Fibroblast of skin of left quadriceps (primary cell): ENCODE results near the gene CENPQ.
"Not testable (repeated sequence)": the region's sequence is repeated elsewhere in the genome, so short reads cannot be mapped to it uniquely, and the experiment has no call there.

Source experiments
- DNase-seq, 2 experiments: peaks; one replicate each; pipeline ENCODE4 v3.0.0-alpha.2; 2013; ENCODE audit warnings: low read depth in 2 of 2

The CENPQ gene, protein sequence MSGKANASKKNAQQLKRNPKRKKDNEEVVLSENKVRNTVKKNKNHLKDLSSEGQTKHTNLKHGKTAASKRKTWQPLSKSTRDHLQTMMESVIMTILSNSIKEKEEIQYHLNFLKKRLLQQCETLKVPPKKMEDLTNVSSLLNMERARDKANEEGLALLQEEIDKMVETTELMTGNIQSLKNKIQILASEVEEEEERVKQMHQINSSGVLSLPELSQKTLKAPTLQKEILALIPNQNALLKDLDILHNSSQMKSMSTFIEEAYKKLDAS

DNA sequence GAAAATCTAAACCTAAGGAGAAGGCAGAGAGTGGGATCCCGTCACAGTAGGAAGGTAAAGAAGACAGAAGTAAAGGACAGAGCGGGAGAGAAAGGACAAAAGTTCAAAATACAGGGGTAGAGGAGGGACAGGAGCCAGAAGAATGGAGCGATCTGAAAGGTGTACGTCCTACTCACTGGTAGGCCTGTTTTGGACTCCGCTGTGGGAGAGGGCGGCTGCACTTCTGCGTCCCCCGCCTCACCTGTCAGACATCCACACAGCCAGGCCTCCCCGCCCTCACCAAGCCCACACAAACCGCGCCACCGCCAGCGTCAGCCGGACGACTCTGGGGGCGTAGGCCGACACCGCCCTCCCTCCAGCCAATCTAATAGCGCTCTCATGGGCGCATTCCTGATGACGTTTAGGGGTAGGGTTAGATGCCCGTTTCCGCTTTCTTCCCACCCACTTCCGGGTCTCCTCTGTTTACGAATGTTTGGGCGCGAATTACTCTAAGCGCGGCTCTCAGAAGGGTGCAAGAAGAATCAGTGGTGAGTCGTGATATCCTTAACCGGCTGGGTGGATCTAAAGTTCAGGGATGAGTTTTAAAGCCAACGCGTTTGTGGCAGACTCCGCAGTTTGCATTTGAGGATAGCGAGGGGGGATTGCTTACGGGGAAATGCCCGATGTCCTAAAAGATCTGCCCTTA lies at the start of gene CENPQ, which contains the start of gene MMUT:
CENPQ (plus strand) TSS at position 444 of the 685 bp plus-strand sequence. CDS start 6,807 bp downstream, outside the sequence.
MMUT (minus strand) TSS at position 327 of the 685 bp plus-strand sequence. CDS start 3,787 bp downstream, outside the sequence.
- peak; percentile 78 to 83 for DNase-seq

DNA sequence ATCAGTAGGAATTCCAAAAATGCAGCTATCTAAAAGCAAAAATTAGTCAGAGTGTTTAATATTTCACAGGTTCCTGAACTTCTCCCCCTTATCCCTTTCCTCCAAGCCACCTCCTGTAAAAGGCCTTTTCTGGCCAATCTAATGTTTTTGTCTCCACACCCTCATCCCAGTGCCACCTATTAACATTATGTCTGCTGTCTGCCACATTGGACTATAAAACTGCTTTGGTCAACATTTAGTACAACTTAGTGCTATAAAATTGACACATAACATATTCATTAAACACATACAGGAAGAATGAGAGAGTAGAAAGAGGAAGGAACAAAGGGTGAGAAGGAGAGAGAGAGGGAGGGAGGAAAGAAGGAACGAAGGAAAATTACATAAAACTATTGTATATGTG lies 47.8 kb upstream of the CENPQ start:
- no peak for DNase-seq

DNA sequence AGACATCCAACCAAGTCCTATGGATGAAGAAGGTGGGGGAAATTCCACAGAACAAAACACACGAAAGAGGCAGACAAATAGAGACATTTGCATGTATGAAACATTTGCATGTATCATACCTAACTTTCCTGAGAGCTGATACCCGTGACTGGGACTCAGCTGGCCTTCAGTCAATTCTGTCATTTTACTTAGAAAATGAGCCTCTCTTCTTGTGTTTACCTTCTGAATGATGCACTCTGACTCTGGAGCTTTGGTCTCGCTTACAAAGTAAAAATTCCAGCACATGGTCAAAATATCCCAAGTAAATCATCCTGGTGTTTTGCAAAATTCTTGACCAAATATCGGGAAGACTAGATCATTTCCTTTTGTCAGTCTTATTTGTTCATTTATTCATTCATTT lies 47.0 kb upstream of the CENPQ start:
- no peak for DNase-seq

DNA sequence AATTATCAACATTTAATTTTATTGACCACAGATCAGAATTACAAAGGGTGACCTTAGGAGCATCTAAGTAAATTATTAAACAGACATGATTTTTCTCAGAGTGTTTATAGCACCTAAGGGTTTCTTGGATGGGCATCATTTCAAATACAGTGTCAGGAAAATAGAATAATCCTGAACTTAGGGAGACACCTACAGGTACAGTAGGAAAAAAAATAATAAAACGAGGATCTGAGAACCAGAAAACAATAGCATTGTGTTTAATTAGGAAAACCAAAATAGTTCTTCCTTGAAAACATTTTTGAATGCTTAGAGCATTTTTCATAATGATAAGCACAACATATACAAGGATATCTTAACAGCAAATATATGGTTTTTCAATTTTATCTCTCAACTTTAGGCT lies 39.4 kb upstream of the CENPQ start:
- DNase-seq, result no peak

DNA sequence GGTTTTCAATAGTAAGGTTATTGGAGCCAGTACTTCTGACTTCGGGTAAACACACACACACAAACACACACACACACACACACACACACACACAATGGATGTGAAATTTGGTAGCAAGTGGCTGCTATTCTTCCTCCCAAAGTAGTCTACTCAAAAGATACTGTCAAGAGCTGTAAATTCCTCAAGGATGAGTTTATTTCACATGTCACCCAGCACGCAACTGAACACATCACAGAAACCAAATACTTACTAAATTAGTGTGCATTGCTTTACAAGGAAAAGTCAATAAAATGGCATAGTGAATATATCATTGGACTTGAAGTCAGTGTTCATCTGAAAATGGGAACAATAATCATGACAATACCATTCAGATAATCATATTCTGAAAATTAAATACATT lies 33.0 kb upstream of the CENPQ start:
- no peak for DNase-seq

DNA sequence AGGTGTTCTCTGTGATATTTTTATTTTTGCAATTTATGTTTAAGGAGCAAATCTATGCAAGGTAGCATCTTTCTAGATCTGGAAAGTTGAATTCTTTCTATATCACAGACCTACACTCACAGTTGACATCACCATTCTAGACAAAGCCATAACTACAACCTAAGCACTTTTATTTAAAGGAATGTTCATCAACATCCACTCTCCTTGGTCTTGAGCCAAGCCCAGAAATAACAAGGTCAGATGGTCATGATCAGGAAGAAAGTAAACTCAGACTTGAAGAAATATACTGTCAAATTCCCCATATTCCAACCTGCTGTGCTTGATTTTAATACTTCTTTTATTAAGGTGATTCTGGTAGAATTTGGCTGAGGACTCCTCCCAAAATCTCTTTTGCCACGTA lies 32.3 kb upstream of the CENPQ start:
- no peak for DNase-seq

DNA sequence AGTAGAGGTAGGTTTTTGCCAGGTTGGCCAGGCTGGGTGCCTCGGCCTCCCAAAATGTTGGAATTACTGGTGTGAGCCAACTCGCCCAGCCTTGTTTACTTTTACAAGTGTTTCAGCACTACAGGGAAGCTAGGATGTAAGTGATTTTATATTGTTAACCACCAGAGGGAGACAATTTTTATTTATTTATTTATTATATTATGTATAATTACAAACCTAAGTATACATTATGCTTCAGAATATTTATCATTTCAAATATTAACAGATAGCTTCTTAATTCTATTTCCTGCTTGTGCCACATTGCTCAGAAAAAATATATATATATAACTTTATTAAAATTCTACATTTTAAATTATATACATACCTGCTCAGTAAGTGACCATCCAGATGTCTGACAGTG lies 9.9 kb upstream of the CENPQ start:
- no peak for DNase-seq

DNA sequence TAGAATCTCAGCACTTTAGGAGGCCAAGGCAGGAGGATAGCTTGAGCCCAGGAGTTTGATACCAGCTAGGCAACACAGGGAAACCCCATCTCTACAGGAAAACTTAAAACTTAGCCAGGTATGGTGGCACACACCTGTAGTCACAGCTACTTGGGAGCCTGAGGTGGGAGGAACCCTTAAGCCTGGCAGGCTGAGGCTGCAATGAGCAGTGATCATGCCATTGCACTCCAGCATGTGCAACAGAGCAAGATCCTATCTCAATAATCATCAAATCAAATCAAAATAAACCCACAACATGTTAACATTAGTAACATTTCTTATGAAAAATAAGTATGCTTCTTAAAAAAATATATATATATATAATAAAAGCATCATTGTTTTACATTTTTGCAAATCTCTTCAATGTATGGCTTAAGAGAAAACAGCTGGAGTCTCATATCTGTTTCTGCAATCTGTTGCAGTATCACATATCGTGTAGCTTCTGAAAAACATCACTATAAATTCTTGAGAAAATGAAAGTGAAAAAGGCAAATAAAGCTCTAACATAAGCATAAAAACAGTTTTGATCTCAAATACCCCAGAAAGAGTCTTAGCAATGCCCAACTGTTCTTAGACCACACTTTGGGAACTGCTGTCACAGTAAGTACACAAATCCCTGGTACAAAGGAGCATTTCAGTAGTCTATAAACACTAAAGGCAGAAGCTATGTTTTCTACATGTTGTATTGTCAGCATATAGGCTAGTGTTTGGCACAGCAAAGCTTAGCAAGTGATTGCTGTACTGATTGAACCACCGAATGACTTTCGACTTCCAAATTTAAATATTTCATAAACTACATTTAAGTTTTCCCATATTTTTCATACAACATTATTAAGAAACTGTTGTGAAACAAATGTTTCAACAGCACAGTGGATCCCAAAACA lies 8.1 kb upstream of the CENPQ start:
- DNase-seq, result no peak

DNA sequence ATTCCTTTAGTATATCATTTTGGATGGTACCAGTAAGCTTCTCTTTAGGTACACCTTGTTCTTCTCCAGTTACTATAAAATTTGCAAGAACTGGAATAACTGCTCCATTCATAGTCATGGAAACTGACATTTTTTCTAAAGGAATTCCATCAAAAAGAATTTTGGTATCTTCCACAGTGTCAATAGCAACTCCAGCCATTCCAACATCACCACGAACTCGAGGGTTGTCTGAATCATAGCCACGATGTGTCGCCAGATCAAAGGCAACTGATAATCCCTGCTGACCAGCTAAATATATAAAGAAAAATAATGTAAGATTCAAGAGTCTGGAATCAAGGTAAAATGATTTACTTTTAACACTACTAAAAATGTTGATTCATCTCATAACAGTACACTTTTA lies 5.4 kb upstream of the CENPQ start:
- no peak for DNase-seq

DNA sequence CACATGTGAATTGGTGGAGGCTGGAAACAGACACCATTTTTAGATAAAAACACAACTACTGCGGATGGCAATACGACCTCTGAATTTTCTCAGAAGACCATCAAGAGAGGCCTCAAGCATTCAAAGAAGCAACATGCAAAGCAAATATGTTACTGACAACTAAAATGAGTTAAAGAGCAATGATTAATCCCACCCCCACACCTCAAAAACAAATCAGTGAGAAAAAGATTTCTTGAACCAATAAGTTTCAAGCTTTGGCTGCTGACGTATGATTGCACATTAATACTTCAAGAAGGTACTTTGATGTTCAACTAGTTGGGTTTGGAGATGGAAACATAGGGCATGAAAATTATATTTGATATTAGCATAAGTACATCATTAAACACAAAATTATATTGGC lies 1.1 kb upstream of the CENPQ start:
- no peak for DNase-seq

DNA sequence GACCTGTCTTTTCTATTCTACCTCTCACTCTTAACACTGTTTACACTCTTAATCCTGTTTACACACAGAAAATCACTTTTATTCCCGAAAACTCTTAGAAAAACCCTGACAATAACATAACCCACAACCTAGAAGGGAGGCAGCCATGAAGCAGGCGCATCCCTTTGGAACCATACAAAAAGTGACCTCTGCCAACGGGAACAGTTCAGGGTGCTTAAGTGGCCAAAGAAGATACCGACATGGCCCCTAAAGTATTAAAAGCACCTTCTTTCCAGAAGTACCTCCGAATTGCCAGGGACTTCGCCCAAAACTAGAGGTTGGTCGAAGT lies 607 bp upstream of the CENPQ start:
- no peak for DNase-seq

DNA sequence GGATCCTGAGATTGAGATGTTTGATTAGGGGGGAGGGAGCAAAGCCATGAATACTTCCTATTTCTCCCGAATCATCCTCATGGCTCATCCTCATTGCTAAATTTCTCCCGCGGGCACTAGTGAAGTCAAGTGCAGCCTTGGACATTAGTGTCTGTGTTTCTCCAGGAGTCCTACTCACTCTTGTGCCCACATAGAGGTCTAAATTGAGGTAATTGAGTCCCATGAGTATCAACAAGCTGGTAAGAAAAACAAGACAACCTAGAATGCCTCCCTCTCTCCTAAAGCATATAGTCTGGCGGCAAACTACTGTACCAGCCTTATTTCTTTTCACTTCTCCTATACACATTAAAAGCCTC lies 420 bp downstream of the CENPQ start:
- DNase-seq, result no peak

DNA sequence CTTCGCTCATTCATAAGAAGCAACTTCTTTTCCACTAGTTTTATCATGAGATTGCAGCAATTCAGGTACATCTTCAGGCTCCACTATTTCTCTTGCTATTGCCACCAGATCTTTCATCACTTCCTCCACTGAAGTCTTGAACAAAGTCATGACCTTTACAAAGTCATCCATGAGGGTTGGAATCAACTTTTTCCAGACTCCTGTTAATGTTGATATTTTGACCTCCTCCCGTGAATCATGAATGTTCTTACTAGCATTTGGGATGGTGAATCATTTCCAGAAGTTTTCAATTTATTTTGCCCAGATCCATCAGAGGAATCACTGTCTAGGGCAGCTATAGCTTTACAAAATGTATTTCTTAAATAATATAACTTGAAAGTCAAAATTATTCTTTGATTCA lies 1.5 kb downstream of the CENPQ start:
- DNase-seq, result no peak

DNA sequence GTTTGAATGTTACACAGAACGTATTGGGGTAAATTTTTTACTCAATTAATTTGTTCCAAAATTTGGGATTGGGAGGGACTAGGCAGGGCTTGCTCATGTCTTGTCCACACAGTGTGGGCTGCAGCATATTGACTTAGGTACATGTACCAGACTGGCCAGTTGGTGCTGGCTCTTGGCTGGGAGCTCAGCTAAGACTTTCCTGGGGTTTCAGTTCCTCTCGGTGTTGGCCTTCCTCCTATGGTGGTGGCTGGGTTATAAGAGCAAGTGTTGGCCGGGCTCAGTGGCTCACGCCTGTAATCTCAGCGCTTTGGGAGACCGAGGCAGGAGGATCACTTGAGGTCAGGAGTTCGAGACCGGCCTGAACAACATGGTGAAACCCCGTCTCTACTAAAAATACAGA lies 4.9 kb downstream of the CENPQ start:
- no peak for DNase-seq

DNA sequence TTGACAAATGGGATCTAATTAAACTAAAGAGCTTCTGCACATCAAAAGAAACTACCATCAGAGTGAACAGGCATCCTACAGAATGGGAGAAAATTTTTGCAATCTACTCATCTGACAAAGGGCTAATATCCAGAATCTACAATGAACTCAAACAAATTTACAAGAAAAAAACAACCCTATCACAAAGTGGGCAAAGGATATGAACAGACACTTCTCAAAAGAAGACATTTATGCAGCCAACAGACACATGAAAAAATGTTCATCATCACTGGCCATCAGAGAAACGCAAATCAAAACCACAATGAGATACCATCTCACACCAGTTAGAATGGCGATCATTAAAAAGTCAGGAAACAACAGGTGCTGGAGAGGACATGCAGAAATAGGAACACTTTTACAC lies 13.4 kb downstream of the CENPQ start:
- not testable (repeated sequence) for DNase-seq

DNA sequence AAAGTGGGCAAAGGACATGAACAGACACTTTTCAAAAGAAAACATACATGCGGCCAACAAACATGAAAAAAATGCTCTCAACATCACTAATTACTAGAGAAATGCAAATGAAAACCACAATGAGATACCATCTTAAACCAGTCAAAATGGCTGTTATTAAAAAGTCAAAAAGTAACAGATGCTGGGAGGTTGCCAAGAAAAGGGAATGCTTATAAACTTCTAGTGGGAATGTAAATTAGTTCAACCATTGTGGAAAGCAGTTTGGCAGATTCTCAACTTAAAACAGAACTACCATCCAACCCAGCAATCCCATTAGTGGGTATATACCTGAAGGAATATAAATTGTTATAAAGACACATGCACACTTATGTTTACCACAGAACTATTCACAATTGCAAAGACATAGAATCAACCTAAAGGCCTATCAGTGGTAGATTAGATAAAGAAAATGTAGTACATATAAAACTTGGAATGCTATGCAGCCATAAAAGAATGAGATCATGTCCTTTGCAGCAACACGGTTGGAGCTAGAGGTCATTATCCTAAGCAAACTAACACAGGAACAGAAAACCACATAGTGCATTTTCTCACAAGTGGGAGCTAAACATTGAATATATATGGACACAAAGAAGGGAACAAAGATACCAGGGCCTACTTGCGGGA lies 16.3 kb downstream of the CENPQ start:
- no peak for DNase-seq

DNA sequence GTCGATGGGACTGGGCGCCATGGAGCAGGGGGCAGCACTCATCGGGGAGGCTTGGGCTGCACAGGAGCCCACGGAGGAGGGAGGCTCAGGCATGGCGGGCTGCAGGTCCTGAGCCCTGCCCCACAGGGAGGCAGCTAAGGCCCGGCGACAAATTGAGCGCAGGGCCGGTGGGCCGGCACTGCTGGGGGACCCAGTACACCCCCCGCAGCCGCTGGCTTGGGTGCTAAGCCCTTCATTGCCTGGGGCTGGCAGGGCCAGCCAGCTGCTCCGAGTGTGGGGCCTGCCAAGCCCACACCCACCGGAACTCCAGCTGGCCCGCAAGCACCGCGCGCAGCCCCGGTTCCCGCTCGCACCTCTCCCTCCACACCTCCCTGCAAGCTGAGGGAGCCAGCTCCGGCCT lies 18.7 kb downstream of the CENPQ start:
- DNase-seq, result not testable (repeated sequence)

DNA sequence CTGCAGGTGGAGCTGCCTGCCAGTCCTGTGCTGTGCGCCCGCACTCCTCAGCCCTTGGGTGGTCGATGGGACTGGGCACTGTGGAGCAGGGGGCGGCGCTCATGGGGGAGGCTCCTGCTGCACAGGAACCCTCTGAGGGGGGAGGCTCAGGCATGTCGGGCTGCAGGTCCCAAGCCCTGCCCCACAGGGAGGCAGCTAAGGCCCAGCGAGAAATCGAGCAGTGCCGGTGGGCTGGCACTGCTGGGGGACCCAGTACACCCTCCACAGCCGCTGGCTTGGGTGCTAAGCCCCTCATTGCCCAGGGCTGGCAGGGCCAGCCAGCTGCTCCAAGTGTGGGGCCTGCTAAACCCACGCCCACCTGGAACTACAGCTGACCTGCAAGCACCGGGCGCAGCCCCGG lies 20.2 kb downstream of the CENPQ start:
- not testable (repeated sequence) for DNase-seq

DNA sequence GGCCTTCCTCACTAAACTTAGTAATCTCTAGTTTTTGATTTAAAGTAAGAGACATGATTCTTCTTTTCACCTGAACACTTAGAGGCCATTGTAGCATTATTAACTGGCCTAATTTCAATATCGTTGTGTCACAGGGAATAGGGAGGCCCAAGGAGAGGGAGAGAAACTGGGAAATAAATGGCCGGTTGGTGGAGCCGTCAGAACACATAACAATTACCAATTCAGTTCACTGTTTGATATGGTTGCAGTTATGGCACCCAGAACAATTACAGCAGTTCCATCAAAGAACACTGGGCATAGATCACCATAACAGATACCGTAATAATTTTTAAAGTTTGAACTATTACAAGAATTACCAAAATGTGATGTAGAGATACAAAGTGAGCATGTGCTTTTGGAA lies 27.5 kb downstream of the CENPQ start:
- no peak for DNase-seq

DNA sequence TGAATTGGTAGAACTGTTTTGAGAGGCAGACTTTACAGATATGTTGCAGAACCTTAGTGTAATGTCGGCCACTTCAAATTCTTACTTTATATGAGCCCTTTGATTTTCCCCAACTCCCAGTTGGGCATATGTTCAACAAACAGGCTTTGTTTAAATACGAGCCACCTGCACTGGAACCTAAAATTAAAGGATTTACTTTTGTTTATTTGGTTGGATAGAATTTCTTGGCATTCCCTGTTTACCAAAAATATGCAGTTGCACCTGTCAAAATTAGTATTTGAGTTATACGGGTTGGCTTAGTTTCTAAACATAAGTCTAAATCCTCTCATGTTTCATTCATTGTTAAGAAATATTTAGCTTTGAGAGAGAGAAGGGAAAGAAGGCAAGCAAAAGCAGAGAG lies 34.1 kb downstream of the CENPQ start:
- no peak for DNase-seq

DNA sequence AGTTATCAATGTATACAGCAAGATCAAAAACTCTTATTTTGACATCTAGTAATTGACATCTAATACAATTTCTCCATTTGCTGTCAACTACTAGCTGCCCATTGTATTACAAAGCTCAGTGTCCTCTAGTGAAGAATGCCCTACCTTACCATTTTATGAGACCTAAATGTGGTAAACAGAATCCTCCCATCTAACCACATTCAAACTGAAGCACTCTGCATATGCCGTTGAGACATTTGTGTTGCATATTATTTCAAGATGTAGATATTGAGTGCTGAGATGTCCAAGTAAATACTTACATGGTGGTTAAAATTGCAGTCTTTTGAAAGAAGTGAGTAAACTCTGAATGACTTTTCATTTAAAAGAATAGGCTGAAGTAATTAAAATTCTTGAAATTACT lies 36.0 kb downstream of the CENPQ start:
- no peak for DNase-seq

DNA sequence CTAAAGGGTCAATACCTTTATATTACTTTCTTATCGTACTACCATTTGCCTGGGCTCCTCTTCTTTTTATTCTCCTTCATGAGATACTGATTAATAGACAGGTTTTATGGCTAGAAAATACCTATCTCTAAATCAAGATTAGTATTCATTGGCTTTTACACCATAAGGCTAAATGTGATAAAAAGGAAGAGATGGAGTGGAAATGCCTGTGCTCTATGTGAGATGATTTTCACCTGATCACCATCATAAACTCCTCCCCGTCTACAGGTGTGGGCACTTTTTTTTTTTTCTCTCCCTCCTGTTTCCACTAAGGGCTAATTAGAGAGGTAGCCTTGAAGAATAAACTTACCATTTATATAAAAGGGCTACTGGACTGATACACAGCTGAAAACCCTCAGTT lies 36.5 kb downstream of the CENPQ start, which contains the start of gene GLYATL3:
GLYATL3 (plus strand) TSS at position 301 of the 400 bp plus-strand sequence. CDS start 12,068 bp downstream, outside the sequence.
- no peak for DNase-seq
